Activated T-helper 1 cell treated with anti-CD3 and anti-CD28 coated beads, Interleukin-12 subunit alpha, Interleukin-12 subunit beta, Interleukin-2, Interleukin-4 antibody, amounts not matched to agents 30 ng/mL and 10 ng/mL and 1 ng/mL, durations not matched to agents 14 hours and 24 hours and 36 hours (primary cell): ENCODE data around the gene SERHL2. TPM values are rescaled to one million over a fixed set of nuclear protein-coding genes. Genes with fewer than 3 reads are reported as not detected.
"Not testable (repeated sequence)": the region's sequence is repeated elsewhere in the genome, so short reads cannot be mapped to it uniquely, and the experiment has no call there.

Experiments
- DNase-seq: peaks from one replicate; pipeline ENCODE4 v3.0.0; 2021; ENCODE audit warnings: low spot score
- H3K27ac Mint-ChIP-seq: one replicate; pipeline ENCODE4 v1.8.0; 2021; ENCODE audit warnings: mild to moderate bottlenecking, mixed read lengths
- H3K27me3 Mint-ChIP-seq: one replicate; pipeline ENCODE4 v1.8.0; 2022; ENCODE audit warnings: mild to moderate bottlenecking, moderate library complexity, mixed read lengths; ENCODE audit not compliant: insufficient read depth
- H3K36me3 Mint-ChIP-seq: one replicate; pipeline ENCODE4 v1.8.0; 2021; ENCODE audit warnings: low read depth, mixed read lengths
- H3K4me1 Mint-ChIP-seq: one replicate; pipeline ENCODE4 v1.8.0; 2021; ENCODE audit warnings: low read depth, mixed read lengths
- H3K4me3 Mint-ChIP-seq: one replicate; pipeline ENCODE4 v1.8.0; 2021; ENCODE audit warnings: mild to moderate bottlenecking, moderate library complexity, mixed read lengths
- H3K9me3 Mint-ChIP-seq: one replicate; pipeline ENCODE4 v1.8.0; 2021; ENCODE audit warnings: mixed read lengths
- intact Hi-C: fragments of 100-400 bp; cut with micrococcal nuclease; formaldehyde crosslinking; loops from one replicate; pipeline ENCODE4 v1.15.1; 2024
- total RNA-seq: library from RNA; stranded (reverse); gene quantifications from 2 replicates; pipeline ENCODE4 v1.2.3, GENCODE V29; 2022

The SERHL2 gene
- total RNA-seq, 1 donor from 2014 or later, result 2.1 TPM

GRCh38 chr22:42519525-42520401, 34.0 kb upstream of the SERHL2 start, which contains the start of gene RRP7A:
Gene RRP7A, minus strand, starts transcription at chr22:42519796. Its CDS starts 10 bp downstream, at chr22:42519786.
- intact Hi-C loops, result loop anchor here (2.0 kb wide), 1 partner anchor 33 kb away; the partner anchor contains the start of gene SERHL2
- Mint-ChIP-seq H3K36me3 (peaks cover 6% of the 10 kb centered on the region), H3K4me1 (peaks cover 6% of the 10 kb centered on the region), H3K4me3 (peak within 1 kb of the TSS; percentile 99), H3K27me3 (peaks cover 2% of the 10 kb centered on the region), H3K9me3 (no peaks in the 10 kb centered on the region), H3K27ac (peak within 1 kb of the TSS; percentile 97)
- DNase-seq, result peak; percentile 79

GRCh38 chr22:42521228-42521546, 32.6 kb upstream of the SERHL2 start:
- H3K36me3 Mint-ChIP-seq, result peaks cover 3% of the 10 kb centered on the region
- peak overlapping the region; percentile 40 for H3K27ac Mint-ChIP-seq
- no peaks in the 10 kb centered on the region for H3K9me3 Mint-ChIP-seq
- H3K4me3 Mint-ChIP-seq, result peak overlapping the region; percentile 64
- intact Hi-C loops, result loop anchor here (2.0 kb wide), 1 partner anchor 32 kb away; the partner anchor contains the start of gene SERHL2
- peaks cover 6% of the 10 kb centered on the region for H3K4me1 Mint-ChIP-seq
- peaks cover 2% of the 10 kb centered on the region for H3K27me3 Mint-ChIP-seq
- no peak for DNase-seq

GRCh38 chr22:42522546-42522945, 31.2 kb upstream of the SERHL2 start:
- intact Hi-C loops, result no loop called here
- no peak for DNase-seq
- H3K36me3 Mint-ChIP-seq, result peaks cover 2% of the 10 kb centered on the region
- no peaks in the 10 kb centered on the region for H3K9me3 Mint-ChIP-seq
- H3K4me3 Mint-ChIP-seq, result no peak overlapping the region
- H3K27ac Mint-ChIP-seq, result no peak overlapping the region
- peaks cover 3% of the 10 kb centered on the region for H3K27me3 Mint-ChIP-seq
- H3K4me1 Mint-ChIP-seq, result peaks cover 6% of the 10 kb centered on the region

GRCh38 chr22:42528591-42529307, 25.0 kb upstream of the SERHL2 start:
- H3K9me3 Mint-ChIP-seq, result no peaks in the 10 kb centered on the region
- no peak overlapping the region for H3K4me3 Mint-ChIP-seq
- intact Hi-C loops, result no loop called here
- peaks cover 1% of the 10 kb centered on the region for H3K27me3 Mint-ChIP-seq
- no peak for DNase-seq
- no peaks in the 10 kb centered on the region for H3K36me3 Mint-ChIP-seq
- H3K4me1 Mint-ChIP-seq, result peaks cover 18% of the 10 kb centered on the region
- no peak overlapping the region for H3K27ac Mint-ChIP-seq

GRCh38 chr22:42529435-42529834, 24.3 kb upstream of the SERHL2 start:
- H3K36me3 Mint-ChIP-seq, H3K9me3 Mint-ChIP-seq, H3K27ac Mint-ChIP-seq, DNase-seq, H3K4me3 Mint-ChIP-seq, intact Hi-C loops, H3K27me3 Mint-ChIP-seq: not testable (repeated sequence)
- peaks cover 21% of the 10 kb centered on the region for H3K4me1 Mint-ChIP-seq

GRCh38 chr22:42531401-42532084, 22.2 kb upstream of the SERHL2 start:
- H3K4me3 Mint-ChIP-seq, H3K9me3 Mint-ChIP-seq, H3K27me3 Mint-ChIP-seq, H3K36me3 Mint-ChIP-seq, H3K27ac Mint-ChIP-seq, DNase-seq: not testable (repeated sequence)
- H3K4me1 Mint-ChIP-seq, result peaks cover 21% of the 10 kb centered on the region
- intact Hi-C loops, result loop anchor here (2.0 kb wide), 1 partner anchor 21 kb away; the partner anchor contains the start of gene SERHL2

GRCh38 chr22:42533638-42533977, 20.1 kb upstream of the SERHL2 start:
- intact Hi-C loops, result loop anchor here (2.0 kb wide), 1 partner anchor 19 kb away; the partner anchor contains the start of gene SERHL2
- Mint-ChIP-seq H3K36me3 (no peaks in the 10 kb centered on the region), H3K27me3 (no peaks in the 10 kb centered on the region), H3K4me3 (peak overlapping the region; percentile 67), H3K27ac (peak overlapping the region; percentile 83), H3K9me3 (no peaks in the 10 kb centered on the region), H3K4me1 (peaks cover 27% of the 10 kb centered on the region)
- no peak for DNase-seq

- H3K27me3 Mint-ChIP-seq, H3K36me3 Mint-ChIP-seq, H3K4me3 Mint-ChIP-seq, DNase-seq, H3K9me3 Mint-ChIP-seq, intact Hi-C loops, H3K27ac Mint-ChIP-seq: not testable (repeated sequence)
- H3K4me1 Mint-ChIP-seq, result peaks cover 27% of the 10 kb centered on the region
These were observed 18.5 kb upstream of the SERHL2 start for GRCh38 chr22:42535082-42535731.

- Mint-ChIP-seq H3K27me3 (no peaks in the 10 kb centered on the region), H3K4me3 (no peak overlapping the region), H3K36me3 (no peaks in the 10 kb centered on the region), H3K4me1 (peaks cover 27% of the 10 kb centered on the region), H3K27ac (no peak overlapping the region), H3K9me3 (no peaks in the 10 kb centered on the region)
- intact Hi-C loops, result no loop called here
- no peak for DNase-seq
These were observed 17.6 kb upstream of the SERHL2 start for GRCh38 chr22:42536166-42536565.

GRCh38 chr22:42536634-42537033, 17.1 kb upstream of the SERHL2 start:
- DNase-seq, H3K9me3 Mint-ChIP-seq, H3K36me3 Mint-ChIP-seq, H3K27ac Mint-ChIP-seq, intact Hi-C loops, H3K27me3 Mint-ChIP-seq, H3K4me3 Mint-ChIP-seq: not testable (repeated sequence)
- peaks cover 27% of the 10 kb centered on the region for H3K4me1 Mint-ChIP-seq

GRCh38 chr22:42537199-42537831, 16.4 kb upstream of the SERHL2 start:
- H3K36me3 Mint-ChIP-seq, H3K9me3 Mint-ChIP-seq, H3K27me3 Mint-ChIP-seq, intact Hi-C loops, DNase-seq, H3K4me3 Mint-ChIP-seq: not testable (repeated sequence)
- H3K4me1 Mint-ChIP-seq, result peaks cover 21% of the 10 kb centered on the region
- peak overlapping the region; percentile 40 for H3K27ac Mint-ChIP-seq

- H3K27ac Mint-ChIP-seq, DNase-seq, H3K4me1 Mint-ChIP-seq, H3K4me3 Mint-ChIP-seq, H3K27me3 Mint-ChIP-seq, H3K36me3 Mint-ChIP-seq, intact Hi-C loops, H3K9me3 Mint-ChIP-seq: not testable (repeated sequence)
These were observed 14.5 kb upstream of the SERHL2 start for GRCh38 chr22:42539236-42539771.
